GM21381 (cell line): ENCODE measurements around the gene ASB10.

ENCODE experiments used
- ATAC-seq: cut with Tn5 transposase; IDR thresholded peaks from one replicate; pipeline ENCODE4 v1.9.1; 2021; ENCODE audit warnings: mild to moderate bottlenecking, moderate library complexity; ENCODE audit not compliant: unreplicated experiment

Gene ASB10

DNA sequence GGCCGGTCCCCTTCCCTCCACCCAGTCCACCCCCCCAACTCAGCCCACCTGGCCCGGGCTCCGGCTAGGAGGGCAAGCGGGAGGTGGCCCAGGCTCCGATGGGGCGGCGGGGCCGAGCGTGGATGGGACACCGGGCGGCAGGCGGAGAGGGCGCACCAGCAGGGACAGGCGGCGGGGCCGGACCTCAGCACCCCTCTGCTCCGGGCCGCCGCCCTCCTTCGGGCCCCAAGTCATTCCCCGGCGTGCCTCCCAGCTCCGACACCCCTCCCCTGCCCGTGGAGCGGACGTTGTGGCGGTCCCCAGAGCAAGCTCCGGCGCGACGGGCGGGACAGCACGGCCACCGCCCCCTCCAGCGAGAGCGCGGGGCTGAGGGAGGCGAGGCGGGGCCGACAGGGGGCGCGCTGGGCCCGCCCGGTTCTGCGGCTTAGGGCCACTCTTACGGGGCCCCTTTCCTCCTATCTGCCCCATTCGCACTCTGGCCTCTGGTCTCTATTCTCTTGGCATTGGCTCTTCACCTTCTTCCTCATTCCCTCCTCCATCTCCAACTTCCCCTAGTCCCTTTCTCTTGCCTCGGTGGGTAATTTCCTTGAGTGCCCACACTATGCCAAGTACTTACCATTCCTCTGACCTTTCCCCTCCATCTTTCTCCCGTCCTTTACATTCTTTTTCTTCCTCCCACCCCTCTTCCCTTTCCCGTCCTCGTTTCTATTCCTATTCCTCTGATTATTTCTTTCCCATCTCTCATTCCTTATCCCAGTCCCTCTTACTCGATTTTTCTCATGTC, 18.9 kb downstream of the ASB10 start:
- ATAC-seq = no peak

DNA sequence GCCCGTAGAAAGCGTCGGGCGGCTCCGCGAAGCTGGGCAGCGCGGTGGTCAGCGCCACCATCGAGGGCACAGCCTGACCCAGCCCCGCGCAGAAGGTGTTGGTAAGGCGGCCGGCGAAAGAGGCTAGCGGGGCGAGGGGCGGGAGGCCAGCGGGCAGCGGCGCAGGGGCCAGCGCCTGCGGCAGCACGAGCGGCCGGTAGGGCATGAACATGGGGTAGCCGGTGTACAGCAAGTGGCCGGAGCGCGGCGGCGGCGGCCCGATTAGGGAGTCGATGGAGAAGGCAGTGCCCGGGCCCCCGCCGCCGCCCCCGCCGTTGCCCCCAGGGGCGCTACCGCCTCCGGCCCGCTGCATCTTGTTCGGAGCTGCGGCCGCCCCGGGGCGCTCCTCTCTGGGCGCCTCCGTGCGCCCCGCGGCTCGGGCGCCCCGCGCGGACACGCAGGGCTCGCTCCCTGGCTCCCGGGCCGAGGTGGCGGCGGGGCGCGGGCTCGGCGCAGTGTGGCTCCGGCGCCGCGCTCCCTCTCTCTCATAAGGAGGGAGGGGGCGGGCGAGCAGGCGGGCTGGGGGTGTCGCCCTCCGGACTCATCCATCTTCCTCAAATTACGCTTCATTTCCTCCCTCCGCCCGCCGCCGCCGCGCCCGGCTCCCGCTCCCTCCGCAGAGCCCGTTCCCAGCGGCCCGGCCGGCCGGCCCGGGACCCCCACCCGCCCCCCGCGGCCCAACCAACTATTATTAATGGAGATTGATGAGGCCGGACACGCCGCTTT, 19.7 kb downstream of the ASB10 start, which contains the start of gene GBX1:
Gene GBX1 (minus strand): TSS at position 498 of the 765 bp plus-strand sequence. CDS start 146 bp downstream, at position 352.
- ATAC-seq = no peak

DNA sequence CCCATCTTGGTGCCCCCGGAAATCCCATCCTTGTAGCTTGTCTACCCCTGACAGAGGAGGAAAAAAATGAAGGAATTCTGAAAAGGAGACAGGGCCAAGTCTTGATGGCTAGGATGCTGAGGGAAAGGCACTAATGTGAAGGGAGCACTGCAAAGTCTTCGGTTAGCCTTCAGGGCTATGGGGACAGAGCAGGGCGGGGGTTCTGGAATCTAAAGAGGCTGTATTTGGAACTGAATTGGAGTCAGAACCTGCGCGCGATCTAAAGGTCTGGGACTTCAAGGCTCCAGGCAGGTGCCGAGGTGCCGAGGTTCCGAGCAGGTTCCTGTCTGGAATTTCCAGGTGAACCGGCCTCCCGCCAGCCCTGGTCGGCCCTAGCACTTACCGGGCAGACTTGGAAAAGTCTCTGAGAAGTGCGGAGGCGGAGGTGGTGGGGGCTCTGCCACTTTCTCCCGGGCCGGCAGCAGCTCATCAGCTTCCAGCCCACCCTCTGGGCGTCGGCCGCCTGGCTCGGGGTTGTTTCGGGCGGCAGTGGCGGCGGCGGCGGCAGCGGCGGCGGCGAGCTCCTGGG, 20.3 kb downstream of the ASB10 start:
- no peak for ATAC-seq

DNA sequence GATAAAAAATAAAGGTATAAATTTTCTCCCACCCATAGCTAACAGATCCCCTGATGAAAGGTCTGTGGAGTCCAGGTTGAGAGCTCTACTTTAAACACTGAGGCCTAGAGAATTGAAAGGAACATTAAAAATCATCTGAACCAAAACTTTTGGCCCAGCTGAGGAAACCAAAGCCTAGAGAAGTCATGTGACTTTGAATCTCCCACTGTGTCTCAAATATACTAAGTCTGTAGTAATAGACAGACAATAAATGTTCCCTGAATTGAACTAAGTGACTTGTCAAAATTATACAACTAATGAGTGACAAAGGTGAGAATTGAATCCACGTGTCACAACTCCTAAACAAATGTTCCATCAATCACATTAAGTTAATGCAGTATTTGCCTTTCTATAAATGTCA, 25.3 kb downstream of the ASB10 start:
- ATAC-seq = no peak

DNA sequence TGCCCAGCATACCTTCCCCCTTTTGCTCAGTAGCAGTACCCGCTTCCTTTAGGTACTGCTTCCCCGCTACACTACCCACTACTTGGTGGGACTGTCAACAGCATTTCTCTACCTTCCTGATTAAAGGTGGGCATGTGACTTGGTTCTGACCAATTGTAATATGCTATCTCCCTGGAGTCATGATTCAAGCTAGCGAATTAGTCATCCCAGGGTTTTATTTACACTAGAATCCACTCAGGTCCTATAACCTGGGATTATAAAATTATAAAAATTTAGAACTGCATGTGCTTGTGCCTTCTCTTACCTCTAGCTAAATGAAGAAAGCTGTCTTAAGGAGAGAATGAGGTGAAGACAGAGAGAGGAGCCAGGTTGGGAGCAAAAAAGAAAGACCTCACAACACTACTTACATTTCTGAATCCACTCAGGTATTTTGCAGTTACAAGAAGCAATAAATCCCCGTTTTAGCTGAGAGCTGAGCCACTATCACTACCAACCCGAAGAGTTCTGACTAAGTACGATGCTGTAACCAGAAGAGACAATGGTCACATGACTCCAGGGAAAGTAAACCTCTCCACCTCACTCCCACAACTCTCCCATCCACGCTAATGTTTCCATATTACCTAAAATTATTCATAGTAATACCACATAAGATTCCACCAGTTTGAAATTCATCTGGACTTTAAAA, 29.3 kb downstream of the ASB10 start:
- ATAC-seq = no peak

DNA sequence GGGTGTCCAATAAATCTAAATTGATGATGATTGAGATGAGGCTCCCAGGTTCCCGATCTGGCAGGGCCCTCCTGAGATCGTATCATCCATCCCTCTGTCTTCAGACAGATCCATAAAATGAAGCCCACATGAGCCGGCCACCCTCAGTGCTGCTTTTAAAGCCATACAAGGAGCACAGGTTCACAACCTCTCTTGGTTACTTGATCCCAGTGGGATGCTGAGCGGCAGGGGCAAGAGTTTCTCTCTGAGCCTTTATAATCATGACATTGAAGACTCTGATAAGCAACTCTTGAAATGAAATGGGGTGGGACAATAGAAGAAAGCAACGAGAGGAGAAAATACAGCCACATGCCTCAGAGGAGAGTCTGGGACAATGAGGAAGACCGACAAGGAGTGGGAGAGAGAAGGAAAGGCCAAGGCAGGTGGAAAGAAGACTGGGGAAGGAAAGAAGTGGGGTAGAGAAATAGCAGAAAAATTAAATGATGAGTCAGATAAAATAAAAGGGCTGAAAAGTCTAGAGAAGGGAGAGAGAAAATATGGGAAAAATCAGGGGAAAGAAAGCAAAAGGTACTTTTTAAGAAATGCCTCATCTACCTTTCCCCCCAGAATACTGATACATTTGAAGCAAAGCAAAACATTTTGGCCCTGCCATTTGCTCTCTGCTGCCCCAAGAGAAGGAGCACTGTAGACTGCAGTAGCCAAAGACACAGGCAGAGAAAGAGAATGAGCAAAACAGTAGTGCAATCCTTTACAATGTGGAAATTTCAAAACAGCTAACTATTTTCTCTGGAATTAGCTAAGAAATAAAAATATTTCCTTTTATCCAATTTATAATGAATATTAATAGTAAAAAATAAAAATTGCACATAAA, 34.2 kb downstream of the ASB10 start:
- ATAC-seq = no peak

DNA sequence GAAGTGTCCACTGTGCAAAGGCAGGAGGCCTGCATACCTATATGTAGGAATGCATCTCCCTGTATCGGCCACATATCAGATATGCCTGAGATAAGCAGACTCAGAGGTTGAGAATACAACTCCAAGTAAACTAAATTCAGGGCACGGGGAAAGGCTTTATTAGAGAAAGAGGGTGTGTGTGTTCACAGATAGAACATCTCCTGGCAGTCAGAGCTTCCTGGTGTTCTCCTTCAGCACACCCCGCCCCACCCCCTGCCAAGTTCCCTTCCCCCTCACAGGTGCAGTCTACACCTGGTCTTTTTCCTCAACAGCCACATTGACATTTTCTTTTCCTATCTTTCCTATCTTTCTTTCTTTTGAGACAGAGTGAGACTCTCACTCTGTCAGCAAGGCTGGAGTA, 36.7 kb downstream of the ASB10 start:
- ATAC-seq = no peak

DNA sequence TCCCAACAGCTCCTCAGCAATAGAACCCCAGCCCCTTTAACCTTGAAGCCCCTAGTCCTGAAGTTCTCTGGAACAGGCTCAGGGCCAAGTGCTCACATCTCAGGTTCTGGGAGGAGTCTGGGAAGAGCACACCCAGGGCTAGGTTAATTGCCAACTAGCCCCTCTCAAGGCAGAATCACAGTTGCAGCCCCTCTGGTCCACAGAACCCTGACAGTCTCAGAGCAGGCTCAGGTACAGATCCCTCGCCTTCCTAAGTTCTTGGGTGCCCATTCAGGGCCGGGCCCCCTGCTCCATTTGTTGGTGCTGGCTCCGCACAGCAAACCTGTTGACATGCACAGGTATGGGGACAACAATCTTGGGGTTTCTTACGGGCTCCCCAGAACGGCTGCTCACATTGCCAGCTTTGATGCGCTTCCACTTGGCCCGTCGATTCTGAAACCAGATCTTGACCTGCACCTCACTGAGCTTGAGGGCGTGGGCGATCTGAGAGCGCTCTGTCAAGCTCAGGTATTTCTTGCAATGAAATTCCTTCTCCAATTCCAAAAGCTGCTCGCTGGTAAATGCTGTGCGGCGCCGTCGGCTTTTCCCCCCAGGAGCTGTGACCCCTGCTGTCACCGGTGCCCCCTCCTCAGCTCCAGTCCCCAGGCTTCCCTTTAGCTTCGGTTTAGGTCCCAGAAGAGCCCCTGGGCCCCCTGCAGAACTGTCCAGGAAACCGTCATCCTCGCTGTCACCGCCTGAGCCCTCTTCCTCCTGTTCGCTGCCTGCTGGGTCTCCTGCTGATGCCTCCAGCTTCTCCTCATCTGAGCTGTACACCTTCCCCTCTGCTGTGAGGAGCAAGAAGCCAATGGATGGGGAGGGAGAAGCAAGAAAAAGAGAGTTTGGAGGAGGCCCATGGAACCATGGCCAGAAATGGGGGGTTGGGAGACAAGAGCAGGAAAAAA, 38.5 kb downstream of the ASB10 start:
- no peak for ATAC-seq

DNA sequence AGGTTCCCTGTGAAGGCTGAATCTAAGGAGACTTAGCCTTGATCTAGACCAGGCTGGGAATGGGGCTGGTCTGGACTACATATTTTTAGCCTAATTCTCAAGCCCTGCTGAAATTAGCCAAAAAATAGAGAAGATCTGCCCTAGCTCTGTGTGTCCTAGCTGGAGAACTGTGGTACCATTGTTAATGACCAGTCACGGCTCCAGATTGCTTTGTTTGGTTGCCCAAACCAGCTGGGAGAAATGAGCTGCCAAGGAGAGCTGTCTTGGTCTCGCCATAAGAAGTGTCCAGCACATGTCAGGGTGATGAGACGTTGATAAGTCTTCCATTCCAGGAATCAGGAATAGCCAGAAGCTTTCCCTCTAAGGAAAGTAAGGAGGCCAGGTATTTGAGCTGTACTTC, 40.3 kb downstream of the ASB10 start:
- no peak for ATAC-seq

DNA sequence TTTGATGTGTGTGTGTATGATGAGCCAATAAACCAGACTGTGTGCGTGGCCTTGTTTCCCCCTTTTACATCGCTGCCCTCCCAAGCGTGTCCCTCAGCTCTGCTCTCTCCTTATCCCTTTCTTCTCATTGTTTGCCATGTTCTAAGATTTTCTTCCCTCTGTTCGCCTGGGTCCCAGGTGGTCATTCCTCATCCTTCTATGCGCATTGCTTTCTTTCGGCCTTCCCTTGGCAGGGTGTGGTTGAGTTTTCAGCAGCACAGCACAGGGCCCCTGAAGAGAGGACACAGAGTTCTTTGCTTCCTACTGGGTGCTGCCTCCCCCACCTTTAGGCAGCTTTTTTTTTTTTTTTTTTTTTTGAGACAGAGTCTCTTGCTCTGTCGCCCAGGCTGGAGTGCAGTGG, 42.7 kb downstream of the ASB10 start:
- no peak for ATAC-seq

DNA sequence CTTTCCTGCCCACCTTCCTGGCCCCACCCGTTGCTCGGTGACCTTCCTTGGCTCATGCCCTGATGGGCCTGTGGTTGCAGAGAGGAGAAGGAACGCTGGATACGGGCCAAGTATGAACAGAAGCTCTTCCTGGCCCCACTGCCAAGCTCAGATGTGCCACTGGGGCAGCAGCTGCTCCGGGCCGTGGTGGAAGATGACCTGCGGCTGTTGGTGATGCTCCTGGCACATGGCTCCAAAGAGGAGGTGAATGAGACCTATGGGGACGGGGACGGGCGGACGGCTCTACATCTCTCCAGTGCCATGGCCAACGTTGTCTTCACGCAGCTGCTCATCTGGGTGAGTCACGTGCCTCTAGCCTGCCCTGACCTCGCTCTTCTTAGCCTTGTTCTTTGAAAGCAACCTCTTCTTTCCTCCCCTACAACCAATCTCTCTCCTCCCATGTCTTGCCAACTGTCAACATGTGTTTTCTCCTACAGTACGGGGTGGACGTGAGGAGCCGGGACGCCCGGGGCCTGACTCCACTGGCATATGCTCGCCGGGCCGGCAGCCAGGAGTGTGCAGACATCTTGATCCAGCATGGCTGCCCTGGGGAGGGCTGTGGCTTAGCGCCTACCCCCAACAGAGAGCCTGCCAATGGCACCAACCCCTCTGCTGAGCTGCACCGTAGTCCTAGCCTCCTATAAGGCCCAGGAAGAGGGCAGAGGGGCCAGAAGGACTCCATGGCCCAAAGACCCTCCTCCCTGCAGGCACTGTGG, 43.6 kb downstream of the ASB10 start:
- ATAC-seq = no peak

DNA sequence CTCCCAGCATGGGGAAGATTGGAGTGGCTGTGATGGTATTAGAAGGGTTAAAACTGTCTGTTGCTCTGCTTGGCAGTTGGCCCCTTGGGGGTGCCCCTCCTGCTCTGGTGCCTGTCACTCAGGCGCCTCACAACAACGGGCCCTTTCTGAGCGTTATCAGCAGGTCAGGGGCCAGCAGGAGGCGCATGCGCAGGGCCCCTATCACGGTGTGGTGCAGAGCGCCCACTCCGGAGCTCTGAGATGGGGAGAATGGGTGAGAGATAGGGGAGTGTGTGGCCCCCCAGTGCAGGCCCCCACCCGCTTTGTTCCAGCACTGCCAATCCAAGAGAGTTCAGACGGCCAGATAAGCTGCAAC, 44.4 kb downstream of the ASB10 start:
- ATAC-seq = no peak

DNA sequence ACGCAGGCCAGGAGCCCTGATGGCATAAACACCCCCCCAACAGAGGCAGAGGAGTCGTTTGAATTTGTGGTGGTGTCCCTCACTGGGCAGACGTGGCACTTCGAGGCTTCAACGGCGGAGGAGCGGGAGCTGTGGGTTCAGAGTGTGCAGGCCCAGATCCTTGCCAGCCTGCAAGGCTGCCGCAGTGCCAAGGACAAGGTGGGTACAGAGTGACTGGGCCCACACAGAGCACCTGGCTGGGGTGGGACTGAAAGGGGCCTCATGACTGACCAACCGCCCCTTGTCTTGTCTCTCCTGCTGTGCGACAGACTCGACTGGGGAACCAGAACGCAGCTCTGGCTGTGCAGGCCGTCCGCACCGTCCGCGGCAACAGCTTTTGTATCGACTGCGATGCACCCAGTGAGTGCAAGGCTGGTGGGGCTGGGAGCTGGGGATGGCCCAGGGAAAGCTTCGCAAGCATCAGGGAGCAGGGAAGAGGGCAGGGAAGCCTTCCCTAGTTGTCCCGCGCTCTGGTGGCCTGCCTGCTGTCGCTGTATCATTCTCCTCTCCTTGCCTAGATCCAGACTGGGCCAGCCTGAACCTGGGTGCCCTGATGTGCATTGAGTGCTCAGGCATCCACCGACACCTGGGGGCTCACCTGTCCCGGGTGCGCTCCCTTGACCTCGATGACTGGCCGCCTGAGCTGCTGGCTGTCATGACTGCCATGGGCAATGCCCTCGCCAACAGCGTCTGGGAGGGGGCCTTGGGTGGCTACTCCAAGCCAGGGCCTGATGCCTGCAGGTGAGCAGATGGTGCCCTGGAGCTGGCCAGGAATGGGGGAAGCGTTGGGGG, 45.0 kb downstream of the ASB10 start:
- ATAC-seq = no peak

DNA sequence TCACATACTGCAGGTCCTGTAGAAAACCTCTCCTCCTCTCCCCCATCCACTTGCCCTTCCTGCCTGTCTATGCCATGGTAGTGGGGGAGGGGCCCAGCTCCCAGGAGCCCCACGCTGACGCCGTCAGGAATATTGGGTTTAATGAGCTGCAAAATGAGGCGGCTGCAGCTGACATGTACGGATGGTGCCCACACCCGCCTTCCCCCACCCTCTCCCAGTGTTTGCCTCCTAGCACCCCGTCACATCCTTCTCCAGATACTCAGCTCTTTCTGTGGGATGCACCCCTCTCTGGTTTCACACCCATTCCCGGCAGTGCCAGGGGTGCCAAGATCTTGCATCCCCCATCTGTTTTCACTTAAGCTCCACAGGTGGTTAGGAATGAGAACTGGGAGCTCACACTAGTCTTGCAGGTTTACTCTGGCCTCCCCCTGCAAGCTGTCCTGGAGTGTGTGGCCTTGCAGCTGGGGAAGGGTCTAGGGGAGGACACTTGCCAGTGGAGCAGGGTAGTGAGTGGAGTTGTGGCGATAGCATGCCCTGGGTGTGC, 45.7 kb downstream of the ASB10 start:
- ATAC-seq = no peak

DNA sequence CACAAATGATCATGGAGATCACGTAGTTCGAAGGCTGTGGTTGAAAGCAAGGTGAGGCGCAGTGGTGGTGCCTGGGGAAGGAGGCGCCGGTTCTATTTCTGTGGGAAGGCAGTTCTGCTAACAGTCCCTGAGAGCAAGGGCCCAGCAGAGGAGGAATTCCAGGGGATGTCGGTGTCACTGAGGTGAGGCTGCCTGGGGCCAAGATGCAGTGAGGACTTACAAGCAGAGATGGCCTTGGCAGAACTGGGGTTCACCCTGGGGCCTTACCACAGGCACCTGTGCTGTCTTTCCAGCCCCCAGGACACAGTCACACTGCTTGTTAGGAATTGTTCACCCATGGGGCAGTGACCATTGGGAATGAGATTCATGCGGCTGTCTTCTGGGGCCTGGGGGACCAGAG, 46.2 kb downstream of the ASB10 start:
- ATAC-seq = no peak

DNA sequence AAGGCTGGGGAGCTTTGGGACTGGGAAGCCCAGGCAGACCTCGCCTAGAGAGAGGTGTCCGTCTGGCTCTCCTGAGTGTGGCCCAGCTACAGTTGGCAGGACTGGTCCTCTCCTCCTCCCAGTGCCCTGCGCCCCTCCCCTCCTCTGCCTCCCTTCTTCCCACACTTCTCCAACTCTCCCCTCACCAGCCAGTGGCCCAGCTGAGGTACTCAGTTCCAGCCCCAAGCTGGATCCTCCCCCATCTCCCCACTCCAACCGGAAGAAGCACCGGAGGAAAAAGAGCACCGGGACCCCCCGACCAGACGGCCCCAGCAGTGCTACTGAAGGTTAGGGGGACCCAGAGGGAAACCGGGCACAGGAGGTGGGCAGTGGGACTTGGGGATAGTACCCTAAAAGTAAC, 47.3 kb downstream of the ASB10 start:
- ATAC-seq = no peak

DNA sequence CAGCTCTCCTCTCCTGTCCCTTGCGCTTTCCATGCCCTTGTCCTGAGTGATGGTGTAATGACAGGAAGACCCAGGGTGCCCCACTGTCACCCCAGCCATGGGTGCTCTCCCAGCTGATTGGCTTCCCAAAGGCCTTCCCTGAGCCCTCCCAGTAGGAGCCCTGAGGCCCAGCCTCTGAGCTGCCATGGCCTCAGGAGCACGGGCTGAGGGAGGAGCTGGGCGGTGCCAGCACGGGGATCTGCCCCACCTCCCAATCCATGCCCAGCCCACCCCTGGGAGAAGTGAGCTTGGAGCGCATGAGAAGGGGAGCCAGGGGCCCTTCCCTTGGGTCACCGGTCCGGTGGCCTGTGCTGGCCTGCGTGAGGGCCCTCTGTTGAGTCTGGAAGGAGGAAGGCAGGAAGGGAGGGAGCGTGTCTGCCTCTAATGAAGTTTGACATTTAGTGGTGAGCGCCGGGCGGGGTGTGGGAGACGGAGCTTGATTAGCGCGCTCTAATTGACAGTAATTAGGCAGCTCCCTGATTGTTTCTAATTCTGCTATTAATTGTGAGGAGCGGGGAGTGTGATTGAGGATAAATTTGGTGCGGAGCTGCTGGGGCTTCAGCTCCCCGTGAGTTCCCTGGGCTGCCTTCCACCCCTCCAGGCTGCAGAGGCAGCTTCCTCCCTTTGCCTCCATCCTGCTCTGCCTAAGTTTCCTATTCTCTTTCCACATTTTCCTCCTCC, 47.8 kb downstream of the ASB10 start:
- ATAC-seq = no peak
